RWPE1 (cell line): Measurements from ENCODE around the gene ENTPD1.

Source experiments
- CTCF ChIA-PET: fragments of 350-600 bp; sonication (Branson Sonifier 250); formaldehyde crosslinking; extraction: SDS; loops from one replicate; lab custom pipeline; 2021; lab: Yijun Ruan, JAX
- POLR2A ChIA-PET: fragments of 400-600 bp; formaldehyde crosslinking; extraction: SDS; loops from one replicate; lab custom pipeline; 2020; ENCODE audit warnings: antibody characterized with exemption; ENCODE audit not compliant: low non-redundant PET; lab: Yijun Ruan, JAX
- DNase-seq: peaks from one replicate; pipeline ENCODE4 v3.0.0; 2012; ENCODE audit warnings: low spot score
- H3K27ac ChIP-seq: fragments of 450-650 bp; 2 replicates; pipeline ENCODE4 v1.5.1; 2017
- CTCF ChIP-seq: fragments of 450-650 bp; conservative IDR thresholded peaks from 2 replicates; pipeline ENCODE4 v1.5.1; 2017; ENCODE audit warnings: low read depth, mild to moderate bottlenecking

ENTPD1 gene

GRCh38 chr10:95783741-95784140 lies 27.8 kb downstream of the ENTPD1 start:
- no peak for TF ChIP-seq CTCF
- no peak for DNase-seq
- H3K27ac ChIP-seq: no peak overlapping the region
- CTCF ChIA-PET: interaction anchor here (0.7 kb wide), 2 partner anchors 34 to 35 kb away, joined by 3 read pairs; no protein-coding TSS in a partner anchor
- POLR2A ChIA-PET: no interaction called here

- POLR2A ChIA-PET: no interaction called here
- CTCF ChIA-PET: no interaction called here
- H3K27ac ChIP-seq: no peak overlapping the region
- no peak for TF ChIP-seq CTCF
- DNase-seq: no peak
These were observed 28.4 kb downstream of the ENTPD1 start for GRCh38 chr10:95784279-95784913.

GRCh38 chr10:95785317-95785716 lies 29.4 kb downstream of the ENTPD1 start:
- ChIA-PET CTCF (no interaction called here), POLR2A (no interaction called here)
- DNase-seq: no peak
- H3K27ac ChIP-seq: no peak overlapping the region
- TF ChIP-seq CTCF: no peak

- TF ChIP-seq CTCF: no peak
- H3K27ac ChIP-seq: no peak overlapping the region
- ChIA-PET POLR2A (no interaction called here), CTCF (interaction anchor here (0.6 kb wide), 1 partner anchor 92 kb away, joined by 3 read pairs; no protein-coding TSS in a partner anchor)
- no peak for DNase-seq
These were observed 30.1 kb downstream of the ENTPD1 start for GRCh38 chr10:95785942-95786669.

GRCh38 chr10:95787447-95787846 lies 31.5 kb downstream of the ENTPD1 start:
- POLR2A ChIA-PET: no interaction called here
- no peak overlapping the region for H3K27ac ChIP-seq
- no peak for TF ChIP-seq CTCF

GRCh38 chr10:95788830-95789229 lies 32.9 kb downstream of the ENTPD1 start:
- ChIA-PET CTCF (no interaction called here), POLR2A (no interaction called here)
- no peak overlapping the region for H3K27ac ChIP-seq
- no peak for DNase-seq
- no peak for TF ChIP-seq CTCF

More at GRCh38 chr10:95787447-95787846, 31.5 kb downstream of the ENTPD1 start:
- DNase-seq: no peak
- CTCF ChIA-PET: interaction anchor here (0.6 kb wide), 1 partner anchor 54 kb away, joined by 3 read pairs; no protein-coding TSS in a partner anchor
